ENCODE measurements around the gene ZDHHC16. TPM values are rescaled to one million over a fixed set of nuclear protein-coding genes. Genes with fewer than 3 reads are reported as not detected.

ZDHHC16 gene
- total and polyA plus RNA-seq, 2 experiments from 2014 or later: 30.8 to 85.5 TPM

- TF ChIP-seq, protein P1, sequence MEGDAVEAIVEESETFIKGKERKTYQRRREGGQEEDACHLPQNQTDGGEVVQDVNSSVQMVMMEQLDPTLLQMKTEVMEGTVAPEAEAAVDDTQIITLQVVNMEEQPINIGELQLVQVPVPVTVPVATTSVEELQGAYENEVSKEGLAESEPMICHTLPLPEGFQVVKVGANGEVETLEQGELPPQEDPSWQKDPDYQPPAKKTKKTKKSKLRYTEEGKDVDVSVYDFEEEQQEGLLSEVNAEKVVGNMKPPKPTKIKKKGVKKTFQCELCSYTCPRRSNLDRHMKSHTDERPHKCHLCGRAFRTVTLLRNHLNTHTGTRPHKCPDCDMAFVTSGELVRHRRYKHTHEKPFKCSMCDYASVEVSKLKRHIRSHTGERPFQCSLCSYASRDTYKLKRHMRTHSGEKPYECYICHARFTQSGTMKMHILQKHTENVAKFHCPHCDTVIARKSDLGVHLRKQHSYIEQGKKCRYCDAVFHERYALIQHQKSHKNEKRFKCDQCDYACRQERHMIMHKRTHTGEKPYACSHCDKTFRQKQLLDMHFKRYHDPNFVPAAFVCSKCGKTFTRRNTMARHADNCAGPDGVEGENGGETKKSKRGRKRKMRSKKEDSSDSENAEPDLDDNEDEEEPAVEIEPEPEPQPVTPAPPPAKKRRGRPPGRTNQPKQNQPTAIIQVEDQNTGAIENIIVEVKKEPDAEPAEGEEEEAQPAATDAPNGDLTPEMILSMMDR (IDR thresholded peaks at IDR 0.05; ENCODE audit: low read depth, low read length): no peak
- peak; percentile 52 to 60 for DNase-seq (ENCODE audit: low read depth in 1 of 2, low spot score in 1 of 2)
- H3K36me3 ChIP-seq: peaks cover 29% of the 10 kb centered on the region
- H3K9me3 ChIP-seq (ENCODE audit: low read depth): no peaks in the 10 kb centered on the region
- H3K27me3 ChIP-seq: no peaks in the 10 kb centered on the region
- peaks cover 11% of the 10 kb centered on the region for H3K4me1 ChIP-seq (ENCODE audit: low read depth)
- H3K27ac ChIP-seq: peak overlapping the region; percentile 68
- peak overlapping the region; percentile 62 for H3K4me3 ChIP-seq
These were observed 18.3 kb upstream of the ZDHHC16 start for GRCh38 chr10:97427571-97428179.

DNA sequence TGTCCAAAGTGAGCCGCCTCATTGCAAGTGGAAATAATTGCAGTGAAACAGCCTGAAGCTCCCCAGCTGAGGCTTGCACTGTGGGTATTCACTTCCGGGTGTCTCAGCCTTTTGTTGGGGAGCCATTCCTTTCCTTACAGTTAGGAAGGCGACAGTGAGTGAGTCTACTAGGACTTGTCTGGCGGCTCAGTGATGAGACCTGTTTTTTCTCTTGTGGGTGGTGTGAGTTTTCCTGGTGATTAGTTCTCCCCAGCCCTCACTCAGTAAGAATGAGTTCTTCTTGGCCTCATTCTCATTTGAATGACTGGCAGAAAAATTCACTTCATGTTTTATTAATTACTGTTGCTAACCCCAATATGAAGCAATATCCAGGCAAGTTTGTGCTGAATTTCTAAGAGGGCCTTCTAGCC is 17.4 kb upstream of the ZDHHC16 start:
- peaks cover 11% of the 10 kb centered on the region for H3K4me1 ChIP-seq (ENCODE audit: low read depth)
- H3K36me3 ChIP-seq: peaks cover 33% of the 10 kb centered on the region
- H3K27me3 ChIP-seq: no peaks in the 10 kb centered on the region
- DNase-seq (ENCODE audit: low read depth in 1 of 2, low spot score in 1 of 2): peak in 1 of 2 donors; percentile 32
- H3K4me3 ChIP-seq: peak overlapping the region; percentile 62
- H3K27ac ChIP-seq: peak overlapping the region; percentile 68
- TF ChIP-seq, protein P1 (IDR thresholded peaks at IDR 0.05; ENCODE audit: low read depth, low read length): no peak
- no peaks in the 10 kb centered on the region for H3K9me3 ChIP-seq (ENCODE audit: low read depth)

- no peaks in the 10 kb centered on the region for H3K9me3 ChIP-seq (ENCODE audit: low read depth)
- H3K4me1 ChIP-seq (ENCODE audit: low read depth): peaks cover 3% of the 10 kb centered on the region
- H3K36me3 ChIP-seq: peaks cover 66% of the 10 kb centered on the region
- TF ChIP-seq, protein P1 (IDR thresholded peaks at IDR 0.05; ENCODE audit: low read depth, low read length): no peak
- DNase-seq (ENCODE audit: low read depth in 1 of 2, low spot score in 1 of 2): peak in 1 of 2 donors; percentile 25
- no peak overlapping the region for H3K4me3 ChIP-seq
- no peaks in the 10 kb centered on the region for H3K27me3 ChIP-seq
- peak overlapping the region; percentile 78 for H3K27ac ChIP-seq
These were observed 11.9 kb upstream of the ZDHHC16 start for GRCh38 chr10:97434055-97434454.

- H3K9me3 ChIP-seq (ENCODE audit: low read depth): no peaks in the 10 kb centered on the region
- peaks cover under 1% of the 10 kb centered on the region for H3K4me1 ChIP-seq (ENCODE audit: low read depth)
- no peak overlapping the region for H3K4me3 ChIP-seq
- no peaks in the 10 kb centered on the region for H3K27me3 ChIP-seq
- no peak for DNase-seq (ENCODE audit: low read depth in 1 of 2, low spot score in 1 of 2)
- TF ChIP-seq, protein P1 (IDR thresholded peaks at IDR 0.05; ENCODE audit: low read depth, low read length): no peak
- H3K27ac ChIP-seq: peak overlapping the region; percentile 78
- H3K36me3 ChIP-seq: peaks cover 63% of the 10 kb centered on the region
These were observed 11.4 kb upstream of the ZDHHC16 start for GRCh38 chr10:97434557-97434956.

GRCh38 chr10:97435211-97435610 is 10.8 kb upstream of the ZDHHC16 start:
- H3K4me1 ChIP-seq (ENCODE audit: low read depth): no peaks in the 10 kb centered on the region
- H3K27ac ChIP-seq: peak overlapping the region; percentile 78
- H3K4me3 ChIP-seq: no peak overlapping the region
- TF ChIP-seq, protein P1 (IDR thresholded peaks at IDR 0.05; ENCODE audit: low read depth, low read length): no peak
- DNase-seq (ENCODE audit: low read depth in 1 of 2, low spot score in 1 of 2): no peak
- H3K9me3 ChIP-seq (ENCODE audit: low read depth): no peaks in the 10 kb centered on the region
- no peaks in the 10 kb centered on the region for H3K27me3 ChIP-seq
- peaks cover 60% of the 10 kb centered on the region for H3K36me3 ChIP-seq

Measured in cardiac muscle cell (in vitro differentiated cells and primary cell).